ENCODE results near the gene PHLPP1. TPM values are rescaled to one million over a fixed set of nuclear protein-coding genes. Genes with fewer than 3 reads are reported as not detected.

PHLPP1 gene
- total RNA-seq, 1 donor from 2014 or later = 18.6 TPM

- DNase-seq (ENCODE audit: low spot score) (no peak), ATAC-seq (no peak)
Observed at GRCh38 chr18:62997076-62997475, 281.7 kb downstream of the PHLPP1 start.

- no peak for DNase-seq (ENCODE audit: low spot score)
- ATAC-seq = no peak
Observed at GRCh38 chr18:62998443-62998842, 283.1 kb downstream of the PHLPP1 start.

DNA sequence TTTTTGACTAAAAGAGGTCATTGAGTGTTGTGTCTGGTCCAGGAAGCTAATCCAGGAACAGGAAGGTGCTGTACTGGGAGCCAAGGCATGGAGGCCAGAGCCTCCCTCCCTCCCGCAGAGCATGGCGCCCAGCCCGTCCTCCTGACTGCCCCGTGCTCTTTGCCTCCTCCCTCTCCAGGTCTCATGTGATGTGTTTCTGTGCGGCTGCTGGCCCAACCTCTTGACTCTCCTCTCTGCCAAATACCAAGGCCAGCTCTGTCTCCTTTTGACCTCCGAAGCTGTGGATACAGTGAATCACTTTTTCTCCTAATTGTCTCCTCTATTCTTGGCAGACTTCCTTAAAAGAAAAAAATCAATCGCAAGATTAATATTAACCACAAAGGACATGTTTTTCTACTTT, 284.1 kb downstream of the PHLPP1 start:
- peak; percentile 94 for ATAC-seq
- peak; percentile 79 for DNase-seq (ENCODE audit: low spot score)

- ATAC-seq = peak; percentile 6
- DNase-seq (ENCODE audit: low spot score) = no peak
Observed at GRCh38 chr18:62999921-63000320, 284.6 kb downstream of the PHLPP1 start.

- DNase-seq (ENCODE audit: low spot score) (no peak), ATAC-seq (no peak)
Observed at GRCh38 chr18:63000839-63001238, 285.5 kb downstream of the PHLPP1 start.

DNA sequence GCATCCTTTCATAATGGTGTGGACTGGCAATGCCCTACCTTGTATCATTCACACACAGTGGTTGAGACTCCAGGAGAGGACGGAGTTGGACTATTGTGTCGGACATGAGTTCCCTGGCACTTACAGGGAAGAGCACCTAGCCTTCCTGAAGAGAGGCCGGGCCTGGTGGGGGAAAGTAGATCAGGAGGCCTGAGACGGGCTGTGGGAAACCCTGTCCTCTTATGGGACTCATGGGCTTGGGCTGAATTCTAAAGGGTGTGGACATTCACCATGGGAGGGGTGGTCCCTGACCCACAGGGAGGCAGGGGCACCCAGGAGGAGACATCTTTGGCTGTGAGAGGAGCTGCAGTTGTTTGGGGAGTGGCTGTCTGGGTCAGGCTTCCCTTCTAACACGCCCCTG, 286.5 kb downstream of the PHLPP1 start:
- ATAC-seq = no peak

DNA sequence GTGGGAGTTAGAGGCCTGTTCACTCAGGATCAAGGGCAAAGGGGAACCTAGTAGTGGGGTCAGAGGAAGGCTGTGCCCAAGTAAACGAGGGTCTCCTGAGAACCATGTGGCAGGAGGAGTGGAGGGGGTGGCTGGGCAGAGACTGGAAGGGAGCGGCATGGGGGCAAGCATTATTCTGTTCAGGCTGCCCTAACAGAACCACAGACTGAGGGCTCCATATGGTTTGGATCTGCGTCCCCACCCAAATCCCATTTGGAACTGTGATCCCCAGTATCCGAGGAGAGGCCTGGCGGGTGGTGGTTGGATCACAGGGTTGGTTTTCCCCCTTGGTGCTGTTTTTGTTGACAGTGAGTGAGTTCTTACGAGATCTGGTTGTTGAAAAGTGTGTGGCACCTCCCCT, 287.0 kb downstream of the PHLPP1 start:
- ATAC-seq (no peak), DNase-seq (ENCODE audit: low spot score) (no peak)

More for the DNA sequence above, 286.5 kb downstream of the PHLPP1 start:
- DNase-seq (ENCODE audit: low spot score) = no peak

DNA sequence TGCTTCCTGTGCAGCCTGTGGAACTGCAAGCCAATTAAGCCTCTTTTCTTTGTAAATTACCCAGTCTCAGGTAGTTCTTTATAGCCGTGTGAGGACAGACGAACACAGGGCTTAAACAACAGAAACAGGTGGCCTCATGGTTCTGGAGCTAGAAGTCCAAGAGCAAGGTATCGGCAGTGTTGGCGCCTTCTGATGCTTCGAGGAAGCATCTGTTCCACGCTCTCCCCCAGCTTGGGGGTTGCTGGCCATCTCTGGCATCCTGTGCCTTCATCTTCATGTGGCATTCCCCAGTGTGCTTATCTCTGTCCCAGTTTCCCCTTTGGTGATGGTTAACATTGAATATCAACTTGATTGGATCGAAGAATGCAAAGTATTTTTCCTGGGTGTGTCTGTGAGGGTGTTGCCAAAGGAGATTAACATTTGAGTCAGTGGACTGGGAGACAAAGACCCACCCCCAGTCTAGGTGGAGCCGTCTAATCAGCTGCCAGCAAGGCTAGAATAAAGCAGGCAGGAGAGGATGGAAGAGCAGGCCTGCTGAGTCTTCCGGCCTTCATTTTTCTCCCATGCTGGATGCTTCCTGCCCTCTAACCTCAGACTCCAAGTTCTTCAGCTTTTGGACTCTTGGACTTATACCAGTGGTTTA, 287.6 kb downstream of the PHLPP1 start:
- DNase-seq (ENCODE audit: low spot score) (no peak), ATAC-seq (no peak)

DNA sequence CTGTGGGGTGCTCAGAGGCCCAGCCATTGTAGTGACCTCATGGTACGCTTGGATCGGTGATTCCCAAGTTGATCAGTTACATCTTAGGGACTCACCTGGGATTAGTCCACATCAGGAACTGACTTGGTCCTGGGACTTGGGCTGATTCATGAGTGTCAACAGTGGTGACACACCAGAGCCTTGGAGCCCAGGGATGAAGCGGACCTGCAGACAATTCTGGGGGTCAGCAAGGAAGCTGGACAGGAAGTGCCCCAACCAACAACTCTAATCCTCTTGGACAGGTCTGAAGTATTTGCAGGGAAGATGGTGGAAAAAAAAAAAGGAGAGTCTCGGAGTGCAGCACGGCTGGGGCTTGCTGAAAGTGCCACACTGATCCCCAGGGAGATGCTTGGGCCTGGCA, 288.6 kb downstream of the PHLPP1 start:
- no peak for ATAC-seq
- DNase-seq (ENCODE audit: low spot score) = no peak

GRCh38 chr18:63004466-63005089, 289.2 kb downstream of the PHLPP1 start:
- ATAC-seq (no peak), DNase-seq (ENCODE audit: low spot score) (no peak)

GRCh38 chr18:63005306-63005705, 290.0 kb downstream of the PHLPP1 start:
- DNase-seq (ENCODE audit: low spot score) (no peak), ATAC-seq (no peak)

DNA sequence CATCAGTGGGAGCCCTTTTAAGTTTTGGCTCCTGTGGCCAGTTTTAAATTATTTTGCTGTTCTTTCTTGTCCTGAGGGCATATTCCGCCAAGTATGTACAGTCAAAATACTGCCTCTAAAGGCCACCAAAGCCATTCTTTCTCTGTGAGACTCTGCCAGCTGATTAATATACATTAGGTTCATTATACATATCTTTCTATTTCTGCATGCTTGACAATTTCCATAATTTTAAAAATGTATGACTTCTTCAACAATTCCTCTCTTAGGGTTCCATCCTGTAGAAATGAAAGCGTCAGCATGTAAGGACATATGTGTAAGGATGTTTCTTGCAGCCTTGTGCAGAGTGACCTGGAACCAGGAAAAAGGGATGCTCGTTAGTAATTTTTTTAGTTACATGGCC, 291.9 kb downstream of the PHLPP1 start:
- no peak for ATAC-seq
- no peak for DNase-seq (ENCODE audit: low spot score)

DNA sequence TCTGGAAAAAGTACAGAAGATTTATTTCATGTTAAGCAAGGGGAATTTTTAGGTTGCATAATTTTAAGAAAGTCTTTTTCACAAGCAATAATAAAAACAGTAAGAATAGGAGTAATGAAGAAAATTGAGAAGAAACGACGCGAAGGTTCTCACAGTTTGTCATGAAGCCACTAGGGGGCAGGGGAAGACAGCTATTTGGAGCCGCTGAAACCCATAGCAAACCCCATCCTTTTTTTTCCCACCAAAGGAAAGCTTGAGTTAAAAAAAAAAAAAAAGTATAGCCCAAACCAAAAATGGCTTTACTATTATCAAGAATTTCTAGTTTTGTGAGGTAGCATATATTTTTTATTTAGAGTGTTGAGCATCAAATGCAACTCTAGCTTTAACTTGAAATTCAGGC, 300.9 kb downstream of the PHLPP1 start:
- ATAC-seq = peak; percentile 89
- no peak for DNase-seq (ENCODE audit: low spot score)

DNA sequence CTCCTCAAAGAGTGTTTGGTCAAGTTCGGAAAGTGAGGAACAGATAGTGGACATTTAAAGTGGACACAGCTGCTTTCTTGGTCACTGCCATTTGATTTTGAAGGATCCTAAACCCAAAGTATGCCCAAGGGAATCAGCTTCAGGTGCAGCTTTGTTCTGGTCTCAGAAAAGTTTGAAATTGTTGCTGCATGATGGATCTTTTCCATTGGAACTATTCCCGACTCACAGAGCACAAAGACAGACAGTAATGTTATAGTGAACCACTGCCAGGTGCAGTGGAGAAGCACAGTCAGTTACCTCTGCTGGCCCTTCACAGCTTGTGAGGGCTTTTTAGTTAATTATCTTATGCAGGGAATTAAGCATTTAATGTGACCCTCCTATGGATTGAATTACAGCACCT, 301.7 kb downstream of the PHLPP1 start:
- no peak for DNase-seq (ENCODE audit: low spot score)
- ATAC-seq = no peak

GRCh38 chr18:63017977-63018376, 302.6 kb downstream of the PHLPP1 start:
- ATAC-seq (no peak), DNase-seq (ENCODE audit: low spot score) (no peak)

DNA sequence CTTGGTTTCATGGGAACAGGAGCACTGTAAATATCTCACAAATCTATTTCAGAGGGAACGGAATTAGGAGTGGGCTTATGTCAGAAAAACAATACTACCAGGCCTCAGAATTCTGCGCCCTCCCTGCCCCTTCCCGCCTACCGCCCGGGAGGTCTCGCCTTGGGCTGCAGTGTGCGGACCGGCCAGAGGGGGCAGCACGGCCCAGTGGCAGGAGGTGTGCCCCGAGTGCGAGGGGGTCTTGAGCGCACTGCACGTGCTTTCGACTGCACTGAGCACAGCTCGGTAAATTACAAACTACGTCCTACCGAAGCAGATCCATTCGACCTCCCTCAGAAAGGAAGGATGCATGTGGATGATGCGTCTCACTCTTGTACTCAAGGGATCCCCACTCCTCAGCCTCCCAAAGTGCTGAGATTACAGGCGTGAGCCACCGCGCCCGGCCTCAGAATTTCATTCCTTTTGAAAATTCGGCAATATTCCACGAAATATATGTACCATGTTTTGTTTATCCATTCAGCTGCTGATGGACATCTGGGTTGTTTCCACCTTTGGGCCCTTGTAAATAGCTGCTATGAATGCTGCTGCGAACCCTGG, 307.2 kb downstream of the PHLPP1 start:
- no peak for ATAC-seq
- DNase-seq (ENCODE audit: low spot score) = no peak

- no peak for DNase-seq (ENCODE audit: low spot score)
Observed at GRCh38 chr18:63025251-63026090, 310.1 kb downstream of the PHLPP1 start.

GRCh38 chr18:63028380-63028779, 313.0 kb downstream of the PHLPP1 start:
- ATAC-seq = no peak

More at GRCh38 chr18:63025251-63026090, 310.1 kb downstream of the PHLPP1 start:
- peak; percentile 74 for ATAC-seq

More at GRCh38 chr18:63028380-63028779, 313.0 kb downstream of the PHLPP1 start:
- no peak for DNase-seq (ENCODE audit: low spot score)

Measured in left lobe of liver (tissue), 2 donors.